Measurements from ENCODE around the gene SYNM. TPM values are rescaled to one million over a fixed set of nuclear protein-coding genes. Genes with fewer than 3 reads are reported as not detected.

The SYNM gene
- total and polyA plus RNA-seq, 2 experiments from 2014 or later = 0.18 to 0.97 TPM

DNA sequence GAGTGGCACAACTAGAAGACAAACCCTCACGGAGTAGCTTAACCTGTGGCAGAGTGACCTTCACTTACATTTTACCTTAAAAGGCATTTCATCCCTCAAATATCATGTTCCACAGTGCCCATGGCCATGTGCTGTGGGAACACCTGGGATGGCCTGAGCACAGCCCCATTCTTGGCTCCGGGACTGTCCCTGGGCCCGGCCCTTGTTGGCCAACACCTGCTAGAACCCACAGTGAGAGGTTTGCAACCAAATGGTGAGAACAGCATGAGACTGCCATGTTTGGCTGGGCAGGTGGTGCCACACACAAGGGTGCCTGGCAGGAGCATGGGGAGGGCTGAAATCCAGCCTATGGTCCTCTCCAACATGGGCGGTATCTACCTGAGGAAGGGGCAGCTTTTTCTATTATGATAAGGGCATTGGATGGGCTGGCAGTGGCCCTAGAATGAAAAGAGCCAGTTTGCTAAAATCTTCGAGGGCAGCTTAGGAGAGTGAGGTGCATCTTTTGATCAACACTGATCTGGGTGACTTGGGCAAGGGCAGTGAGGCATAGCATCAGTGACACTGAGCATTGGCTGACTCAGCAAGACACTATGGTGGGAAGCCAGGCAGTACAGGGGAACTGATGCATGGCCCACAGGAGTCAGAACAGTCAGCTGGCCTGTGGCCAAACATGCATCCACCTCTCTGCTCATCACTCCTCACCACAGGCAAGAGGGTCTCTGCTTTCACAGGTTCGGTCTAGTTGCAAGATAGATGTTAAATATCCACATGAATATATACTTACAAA lies 53.9 kb downstream of the SYNM start:
- Histone ChIP-seq H3K4me3 (no peak overlapping the region), H3K4me2 (ENCODE audit: unreplicated experiment) (no peak overlapping the region), H4K20me1 (ENCODE audit: insufficient read depth) (no peaks in the 10 kb centered on the region), H3K36me3 (ENCODE audit: low read depth) (peaks cover 4% of the 10 kb centered on the region; the same call in 1 of the 2 replicates), H3K4me1 (ENCODE audit: insufficient read depth) (0 out of 2 replicates have a peak, but pooled peaks cover 3% of the 10 kb centered on the region), H3K79me2 (ENCODE audit: insufficient read depth) (no peaks in the 10 kb centered on the region), H3F3A (ENCODE audit: insufficient read depth) (no peaks in the 10 kb centered on the region), H3K9ac (no peak overlapping the region), H3K27me3 (replicated peaks; ENCODE audit: insufficient read depth) (no peaks in the 10 kb centered on the region), H3K9me2 (ENCODE audit: insufficient read depth) (no peaks in the 10 kb centered on the region), H3K27ac (no peak overlapping the region), H3K9me3 (ENCODE audit: low read depth) (no peaks in the 10 kb centered on the region), H2AFZ (no peak overlapping the region)
- in situ Hi-C loops (cut with MboI) = no loop called here
- no peak for DNase-seq
- WGBS, 2 experiments (ENCODE audit: low coverage in 1 of 2, low lambda C conversion rate in 2 of 2, missing lambda C conversion rate in 2 of 2) = 90 to 92% methylated on average over 6 of the region's 6 CpGs
- TF ChIP-seq EZH2phosphoT487 (IDR thresholded peaks at IDR 0.05; ENCODE audit: insufficient read depth, low read depth) = no peak
- TF ChIP-seq EZH2 (IDR thresholded peaks at IDR 0.05; ENCODE audit: insufficient read depth, poor library complexity, severe bottlenecking) = no peak

DNA sequence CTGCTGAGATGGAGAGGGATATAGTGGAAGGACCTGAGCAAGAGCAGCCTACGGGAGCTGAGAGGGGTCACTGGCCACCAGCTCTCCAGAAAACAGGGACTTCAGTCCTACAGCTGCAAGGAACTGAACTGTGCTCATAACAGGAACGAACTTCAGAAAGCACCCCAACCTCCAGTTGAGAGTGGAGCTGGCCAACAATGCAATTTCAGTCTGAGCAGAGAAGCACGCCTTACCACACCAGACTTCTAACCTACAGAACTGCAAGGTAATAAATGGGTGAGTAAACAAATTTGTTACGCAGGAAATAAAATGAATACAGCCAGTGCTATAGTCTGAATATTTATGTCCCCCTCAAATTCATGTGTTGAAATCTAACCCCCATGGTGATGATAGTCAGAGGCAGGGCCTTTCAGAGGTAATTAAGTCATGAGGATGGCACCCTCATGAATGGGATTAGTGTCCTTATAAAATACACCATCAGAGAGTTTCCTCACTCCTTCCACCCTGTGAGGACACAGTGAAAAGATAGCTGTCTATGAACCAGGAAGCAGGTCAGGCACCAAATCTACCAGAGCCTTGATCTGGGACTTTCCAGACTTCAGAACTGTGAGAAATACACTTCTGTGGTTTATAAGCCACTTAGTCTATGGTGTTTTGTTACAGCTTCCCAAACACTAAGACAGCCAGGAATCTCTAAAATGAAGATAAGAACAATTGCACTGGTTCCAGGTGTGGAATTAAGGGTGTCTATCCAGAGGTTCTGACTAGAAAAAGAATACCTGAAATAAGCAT lies 58.6 kb downstream of the SYNM start:
- no peak overlapping the region for H3K27ac ChIP-seq
- no peak overlapping the region for H3K4me2 ChIP-seq (ENCODE audit: unreplicated experiment)
- TF ChIP-seq EZH2 (IDR thresholded peaks at IDR 0.05; ENCODE audit: insufficient read depth, poor library complexity, severe bottlenecking) (no peak), EZH2phosphoT487 (IDR thresholded peaks at IDR 0.05; ENCODE audit: insufficient read depth, low read depth) (no peak)
- no peaks in the 10 kb centered on the region for H3K9me2 ChIP-seq (ENCODE audit: insufficient read depth)
- no peak overlapping the region for H2AFZ ChIP-seq
- H3K4me1 ChIP-seq (ENCODE audit: insufficient read depth) = no peaks in the 10 kb centered on the region
- H3K27me3 ChIP-seq (replicated peaks; ENCODE audit: insufficient read depth) = no peaks in the 10 kb centered on the region
- H3K4me3 ChIP-seq = no peak overlapping the region
- no peak for DNase-seq
- peaks cover 4% of the 10 kb centered on the region; the same call in 1 of the 2 replicates for H3K36me3 ChIP-seq (ENCODE audit: low read depth)
- H3F3A ChIP-seq (ENCODE audit: insufficient read depth) = no peaks in the 10 kb centered on the region
- no peaks in the 10 kb centered on the region for H3K79me2 ChIP-seq (ENCODE audit: insufficient read depth)
- in situ Hi-C loops (cut with MboI) = no loop called here
- H3K9ac ChIP-seq = no peak overlapping the region
- H4K20me1 ChIP-seq (ENCODE audit: insufficient read depth) = no peaks in the 10 kb centered on the region
- 97% methylated on average over 4 of the region's 4 CpGs for WGBS, 2 experiments (ENCODE audit: low coverage in 1 of 2, low lambda C conversion rate in 2 of 2, missing lambda C conversion rate in 2 of 2)
- H3K9me3 ChIP-seq (ENCODE audit: low read depth) = no peaks in the 10 kb centered on the region

DNA sequence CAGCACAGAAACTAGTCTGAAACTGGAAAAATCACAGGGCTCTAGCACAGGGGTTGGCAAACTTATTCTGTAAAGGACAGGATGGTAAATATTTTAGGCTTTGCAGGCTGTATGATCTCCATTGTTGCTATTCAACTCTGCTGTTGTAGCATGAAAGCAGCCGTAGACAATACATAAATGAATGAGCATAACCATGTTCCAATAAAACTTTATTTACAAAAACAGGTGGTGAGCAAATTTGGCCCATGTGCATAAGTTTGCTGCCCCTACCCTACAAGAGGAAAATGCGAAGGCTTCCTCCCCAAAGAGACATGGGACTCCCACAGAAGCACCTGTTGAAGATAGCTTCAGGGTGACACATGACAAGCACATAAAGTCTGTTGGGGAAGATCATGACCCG lies 59.2 kb downstream of the SYNM start:
- 92 to 98% methylated on average over 3 of the region's 3 CpGs for WGBS, 2 experiments (ENCODE audit: low coverage in 1 of 2, low lambda C conversion rate in 2 of 2, missing lambda C conversion rate in 2 of 2)

DNA sequence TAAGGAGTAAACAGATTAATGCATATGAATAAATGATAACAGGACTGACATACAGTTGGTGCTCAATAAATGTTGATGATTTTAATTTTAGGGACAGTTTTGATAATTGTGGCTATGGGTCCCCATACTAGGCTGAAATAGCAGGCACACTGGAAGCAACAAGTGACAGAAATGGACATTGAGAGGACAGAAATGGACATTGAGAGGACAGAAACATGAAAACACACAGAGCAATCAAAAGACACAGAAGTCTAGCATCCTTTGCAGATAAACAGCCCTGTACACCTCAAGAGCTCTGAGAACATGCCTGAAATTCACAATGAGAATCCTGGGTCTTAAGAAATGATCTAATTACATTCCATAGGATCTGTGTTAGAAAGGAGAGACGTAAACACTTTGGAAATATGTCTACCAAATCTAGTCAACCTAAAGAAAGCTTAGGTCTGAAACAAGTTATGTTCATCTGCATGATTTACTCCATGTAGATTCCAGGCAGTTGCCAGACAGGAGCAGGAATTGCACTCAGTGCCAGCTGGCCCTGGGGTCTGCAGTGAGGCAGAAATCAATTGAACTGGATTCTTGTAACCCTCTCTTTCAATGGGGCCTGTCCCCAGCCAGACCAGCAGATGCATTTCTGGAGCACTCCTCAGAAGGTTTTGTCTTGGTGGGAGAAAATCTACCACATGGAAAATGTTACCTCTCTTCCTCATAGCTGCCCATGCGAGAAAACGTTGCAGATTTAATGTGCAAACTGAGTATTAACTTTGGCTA lies 60.3 kb downstream of the SYNM start:
- TF ChIP-seq EZH2 (IDR thresholded peaks at IDR 0.05; ENCODE audit: insufficient read depth, poor library complexity, severe bottlenecking) (no peak), EZH2phosphoT487 (IDR thresholded peaks at IDR 0.05; ENCODE audit: insufficient read depth, low read depth) (no peak)
- Histone ChIP-seq H3K36me3 (ENCODE audit: low read depth) (peaks cover 4% of the 10 kb centered on the region; the same call in 1 of the 2 replicates), H3K9me2 (ENCODE audit: insufficient read depth) (no peaks in the 10 kb centered on the region), H3K27me3 (replicated peaks; ENCODE audit: insufficient read depth) (no peaks in the 10 kb centered on the region), H3F3A (ENCODE audit: insufficient read depth) (peaks cover 14% of the 10 kb centered on the region; the same call in 1 of the 2 replicates), H3K4me3 (no peak overlapping the region), H3K9me3 (ENCODE audit: low read depth) (no peaks in the 10 kb centered on the region), H3K9ac (no peak overlapping the region), H3K27ac (no peak overlapping the region), H3K4me2 (ENCODE audit: unreplicated experiment) (no peak overlapping the region), H3K79me2 (ENCODE audit: insufficient read depth) (no peaks in the 10 kb centered on the region), H4K20me1 (ENCODE audit: insufficient read depth) (no peaks in the 10 kb centered on the region), H3K4me1 (ENCODE audit: insufficient read depth) (peaks cover 14% of the 10 kb centered on the region), H2AFZ (no peak overlapping the region)
- in situ Hi-C loops (cut with MboI) = no loop called here
- no peak for DNase-seq
- WGBS, 2 experiments (ENCODE audit: low coverage in 1 of 2, low lambda C conversion rate in 2 of 2, missing lambda C conversion rate in 2 of 2) = 95 to 96% methylated on average over 3 of the region's 3 CpGs

More for the DNA sequence above, 59.2 kb downstream of the SYNM start:
- Histone ChIP-seq H3K9me3 (ENCODE audit: low read depth) (no peaks in the 10 kb centered on the region), H3K27me3 (replicated peaks; ENCODE audit: insufficient read depth) (no peaks in the 10 kb centered on the region), H3K27ac (no peak overlapping the region), H3K9ac (no peak overlapping the region), H3K36me3 (ENCODE audit: low read depth) (peaks cover 4% of the 10 kb centered on the region; the same call in 1 of the 2 replicates), H3K79me2 (ENCODE audit: insufficient read depth) (no peaks in the 10 kb centered on the region), H3K4me2 (ENCODE audit: unreplicated experiment) (no peak overlapping the region), H3K4me3 (no peak overlapping the region), H3F3A (ENCODE audit: insufficient read depth) (peaks cover 3% of the 10 kb centered on the region; the same call in 1 of the 2 replicates), H4K20me1 (ENCODE audit: insufficient read depth) (no peaks in the 10 kb centered on the region), H2AFZ (no peak overlapping the region), H3K9me2 (ENCODE audit: insufficient read depth) (no peaks in the 10 kb centered on the region), H3K4me1 (ENCODE audit: insufficient read depth) (peaks cover 3% of the 10 kb centered on the region)
- no peak for TF ChIP-seq EZH2phosphoT487 (IDR thresholded peaks at IDR 0.05; ENCODE audit: insufficient read depth, low read depth)
- no peak for TF ChIP-seq EZH2 (IDR thresholded peaks at IDR 0.05; ENCODE audit: insufficient read depth, poor library complexity, severe bottlenecking)
- in situ Hi-C loops (cut with MboI) = no loop called here
- no peak for DNase-seq

All from GM23248 (cell line).